Endothelial cell (in vitro differentiated cells): ENCODE measurements around the gene LSM14B. TPM values are rescaled to one million over a fixed set of nuclear protein-coding genes. Genes with fewer than 3 reads are reported as not detected.

Experiments
- DNase-seq: peaks from one replicate; pipeline ENCODE4 v3.0.0; 2021; ENCODE audit warnings: low spot score
- H3K27ac Mint-ChIP-seq: one replicate; pipeline ENCODE4 v1.8.0; 2021; ENCODE audit warnings: mixed read lengths, inconsistent platforms; ENCODE audit not compliant: unreplicated experiment
- H3K27me3 Mint-ChIP-seq: one replicate; pipeline ENCODE4 v1.8.0; 2021; ENCODE audit warnings: mild to moderate bottlenecking, moderate library complexity, mixed read lengths, inconsistent platforms; ENCODE audit not compliant: unreplicated experiment
- H3K36me3 Mint-ChIP-seq: one replicate; pipeline ENCODE4 v1.8.0; 2021; ENCODE audit warnings: mild to moderate bottlenecking, low read depth, mixed read lengths, inconsistent platforms; ENCODE audit not compliant: unreplicated experiment
- H3K4me1 Mint-ChIP-seq: one replicate; pipeline ENCODE4 v1.8.0; 2021; ENCODE audit warnings: mild to moderate bottlenecking, mixed read lengths, inconsistent platforms; ENCODE audit not compliant: unreplicated experiment
- H3K4me3 Mint-ChIP-seq: one replicate; pipeline ENCODE4 v1.8.0; 2021; ENCODE audit warnings: mild to moderate bottlenecking, mixed read lengths, inconsistent platforms; ENCODE audit not compliant: unreplicated experiment
- H3K9me3 Mint-ChIP-seq: one replicate; pipeline ENCODE4 v1.8.0; 2021; ENCODE audit warnings: mixed read lengths, inconsistent platforms; ENCODE audit not compliant: unreplicated experiment
- CTCF ChIP-seq: fragments of 200-600 bp; sonication (generic); IDR thresholded peaks from one replicate; pipeline ENCODE4 v1.5.0; 2021; ENCODE audit warnings: antibody characterized with exemption; ENCODE audit not compliant: unreplicated experiment
- total RNA-seq: library from RNA; stranded (reverse); fragmentation: NEBNext Ultra II Directional; extraction: Animal tissue kit (Norgen Biotek cat#: 25700); gene quantifications from one replicate; pipeline ENCODE4 v1.2.1, GENCODE V29; 2021; ENCODE audit not compliant: unreplicated experiment

The LSM14B gene
- total RNA-seq, 1 donor from 2014 or later, result 35.3 TPM

GRCh38 chr20:62163485-62163865 is 41.2 kb downstream of the LSM14B start:
- Mint-ChIP-seq H3K4me1 (no peaks in the 10 kb centered on the region), H3K27me3 (peaks cover 7% of the 10 kb centered on the region), H3K36me3 (peaks cover 9% of the 10 kb centered on the region), H3K4me3 (no peak overlapping the region), H3K27ac (no peak overlapping the region), H3K9me3 (no peaks in the 10 kb centered on the region)
- no peak for DNase-seq
- no peak for TF ChIP-seq CTCF

GRCh38 chr20:62163986-62164762 is 41.9 kb downstream of the LSM14B start:
- no peak for TF ChIP-seq CTCF
- Mint-ChIP-seq H3K4me3 (no peak overlapping the region), H3K9me3 (no peaks in the 10 kb centered on the region), H3K4me1 (no peaks in the 10 kb centered on the region), H3K27me3 (peaks cover 7% of the 10 kb centered on the region), H3K36me3 (peaks cover 6% of the 10 kb centered on the region), H3K27ac (no peak overlapping the region)
- no peak for DNase-seq

- Mint-ChIP-seq H3K4me1 (no peaks in the 10 kb centered on the region), H3K9me3 (no peaks in the 10 kb centered on the region), H3K27ac (peak overlapping the region; percentile 25), H3K27me3 (peaks cover 9% of the 10 kb centered on the region), H3K36me3 (peaks cover 6% of the 10 kb centered on the region), H3K4me3 (peak overlapping the region; percentile 63)
- no peak for DNase-seq
- TF ChIP-seq CTCF, result no peak
Observed at GRCh38 chr20:62164879-62165761, 42.8 kb downstream of the LSM14B start.

- H3K27me3 Mint-ChIP-seq, result peaks cover 9% of the 10 kb centered on the region
- H3K36me3 Mint-ChIP-seq, result peaks cover 6% of the 10 kb centered on the region
- H3K9me3 Mint-ChIP-seq, result no peaks in the 10 kb centered on the region
- no peak for DNase-seq
- H3K27ac Mint-ChIP-seq, result no peak overlapping the region
- H3K4me1 Mint-ChIP-seq, result no peaks in the 10 kb centered on the region
- TF ChIP-seq CTCF, result no peak
- H3K4me3 Mint-ChIP-seq, result no peak overlapping the region
Observed at GRCh38 chr20:62165762-62166399, 43.6 kb downstream of the LSM14B start.
